RWPE1 (cell line): ENCODE data around the gene TACR2.

Experiments
- CTCF ChIA-PET: fragments of 350-600 bp; sonication (Branson Sonifier 250); formaldehyde crosslinking; extraction: SDS; loops from one replicate; lab custom pipeline; 2021; lab: Yijun Ruan, JAX
- POLR2A ChIA-PET: fragments of 400-600 bp; formaldehyde crosslinking; extraction: SDS; loops from one replicate; lab custom pipeline; 2020; ENCODE audit warnings: antibody characterized with exemption; ENCODE audit not compliant: low non-redundant PET; lab: Yijun Ruan, JAX
- DNase-seq: peaks from one replicate; pipeline ENCODE4 v3.0.0; 2012; ENCODE audit warnings: low spot score
- H3K27ac ChIP-seq: fragments of 450-650 bp; 2 replicates; pipeline ENCODE4 v1.5.1; 2017
- TF ChIP-seq, protein P1 (sequence below): fragments of 450-650 bp; conservative IDR thresholded peaks from 2 replicates; pipeline ENCODE4 v1.5.1; 2017; ENCODE audit warnings: low read depth, mild to moderate bottlenecking

The TACR2 gene

DNA sequence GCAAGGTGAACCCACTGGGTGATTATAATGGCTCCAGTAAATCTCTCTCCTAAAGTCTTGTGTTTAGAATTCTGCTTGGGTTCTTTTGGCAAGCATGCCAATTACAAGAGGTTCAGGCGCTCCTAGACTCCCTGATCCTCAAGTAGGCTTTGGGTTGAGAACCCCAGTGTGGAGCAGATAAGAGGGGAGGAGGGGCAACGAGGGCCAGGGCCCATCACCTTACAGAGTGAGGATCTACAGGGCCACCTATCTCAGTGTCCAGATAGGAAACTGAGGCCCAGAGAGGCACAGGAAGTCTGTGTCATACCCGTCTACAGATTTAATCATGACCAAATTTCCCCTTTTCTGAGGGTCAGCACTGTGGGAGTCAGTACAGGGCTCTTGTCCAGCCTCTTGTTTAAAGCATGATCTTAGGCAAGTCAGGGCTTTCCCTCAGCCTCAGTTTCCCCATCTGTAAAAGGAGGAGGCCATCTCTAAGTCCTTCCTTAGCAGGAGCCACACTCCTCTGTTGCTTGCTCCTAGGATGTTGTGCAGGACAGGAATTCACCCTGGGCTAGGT, 4.4 kb downstream of the TACR2 start:
- POLR2A ChIA-PET, result no interaction called here
- H3K27ac ChIP-seq, result no peak overlapping the region
- no peak for DNase-seq
- CTCF ChIA-PET, result interaction anchor here (0.7 to 1.2 kb wide), 2 partner anchors 95 to 264 kb away, joined by 3 read pairs; no protein-coding TSS in a partner anchor
- TF ChIP-seq, protein P1, sequence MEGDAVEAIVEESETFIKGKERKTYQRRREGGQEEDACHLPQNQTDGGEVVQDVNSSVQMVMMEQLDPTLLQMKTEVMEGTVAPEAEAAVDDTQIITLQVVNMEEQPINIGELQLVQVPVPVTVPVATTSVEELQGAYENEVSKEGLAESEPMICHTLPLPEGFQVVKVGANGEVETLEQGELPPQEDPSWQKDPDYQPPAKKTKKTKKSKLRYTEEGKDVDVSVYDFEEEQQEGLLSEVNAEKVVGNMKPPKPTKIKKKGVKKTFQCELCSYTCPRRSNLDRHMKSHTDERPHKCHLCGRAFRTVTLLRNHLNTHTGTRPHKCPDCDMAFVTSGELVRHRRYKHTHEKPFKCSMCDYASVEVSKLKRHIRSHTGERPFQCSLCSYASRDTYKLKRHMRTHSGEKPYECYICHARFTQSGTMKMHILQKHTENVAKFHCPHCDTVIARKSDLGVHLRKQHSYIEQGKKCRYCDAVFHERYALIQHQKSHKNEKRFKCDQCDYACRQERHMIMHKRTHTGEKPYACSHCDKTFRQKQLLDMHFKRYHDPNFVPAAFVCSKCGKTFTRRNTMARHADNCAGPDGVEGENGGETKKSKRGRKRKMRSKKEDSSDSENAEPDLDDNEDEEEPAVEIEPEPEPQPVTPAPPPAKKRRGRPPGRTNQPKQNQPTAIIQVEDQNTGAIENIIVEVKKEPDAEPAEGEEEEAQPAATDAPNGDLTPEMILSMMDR, result no peak

DNA sequence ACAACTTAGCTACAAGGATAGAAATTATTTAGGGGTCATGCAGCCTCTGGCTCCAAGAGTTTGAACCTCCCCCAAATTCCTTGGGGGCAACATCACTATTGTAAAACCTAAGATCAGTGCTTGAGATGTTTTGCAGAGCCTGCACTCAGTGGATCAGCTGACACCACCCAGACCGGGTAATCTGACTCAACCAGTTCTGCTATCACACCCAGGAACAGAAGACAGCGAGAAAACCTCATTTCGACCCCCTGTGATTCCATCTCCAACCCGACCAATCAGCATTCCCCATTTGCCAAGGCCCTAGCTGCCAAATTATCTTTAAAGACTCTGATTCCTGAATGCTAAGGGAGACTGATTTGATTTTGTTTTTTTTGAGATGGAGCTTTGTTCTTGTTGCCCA, 5.2 kb downstream of the TACR2 start:
- TF ChIP-seq, protein P1, result no peak
- H3K27ac ChIP-seq, result no peak overlapping the region
- ChIA-PET POLR2A (interaction anchor here (0.6 kb wide), 1 partner anchor 1233 kb away, joined by 3 read pairs; no protein-coding TSS in a partner anchor), CTCF (interaction anchor here (0.6 to 1.5 kb wide), 4 partner anchors 38 to 246 kb away, joined by 3 to 8 read pairs (median 3); no protein-coding TSS in a partner anchor)
- no peak for DNase-seq

DNA sequence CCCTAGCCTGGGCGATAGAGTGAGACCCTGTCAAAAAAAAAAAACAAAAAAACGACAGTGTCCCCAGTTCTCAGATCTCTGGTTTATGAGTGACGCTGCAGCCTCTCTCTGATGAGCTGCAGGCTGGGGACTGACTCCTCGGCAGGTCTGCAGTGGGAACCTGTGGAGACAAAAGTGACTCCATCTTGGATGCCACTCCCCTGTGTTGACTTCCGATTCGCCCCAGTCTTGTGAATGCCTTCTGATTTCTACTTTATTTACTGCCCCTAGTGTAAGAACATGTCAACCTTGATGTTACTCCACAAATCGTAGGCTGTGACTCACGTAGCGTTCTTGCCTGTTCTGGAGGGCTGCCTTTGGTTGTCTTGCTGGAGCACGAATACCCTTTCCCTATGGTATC, 6.2 kb downstream of the TACR2 start:
- ChIA-PET POLR2A (no interaction called here), CTCF (interaction anchor here (0.5 to 1.5 kb wide), 3 partner anchors 39 to 295 kb away, joined by 3 to 8 read pairs (median 5); no protein-coding TSS in a partner anchor)
- TF ChIP-seq, protein P1, result no peak
- no peak for DNase-seq
- H3K27ac ChIP-seq, result no peak overlapping the region

DNA sequence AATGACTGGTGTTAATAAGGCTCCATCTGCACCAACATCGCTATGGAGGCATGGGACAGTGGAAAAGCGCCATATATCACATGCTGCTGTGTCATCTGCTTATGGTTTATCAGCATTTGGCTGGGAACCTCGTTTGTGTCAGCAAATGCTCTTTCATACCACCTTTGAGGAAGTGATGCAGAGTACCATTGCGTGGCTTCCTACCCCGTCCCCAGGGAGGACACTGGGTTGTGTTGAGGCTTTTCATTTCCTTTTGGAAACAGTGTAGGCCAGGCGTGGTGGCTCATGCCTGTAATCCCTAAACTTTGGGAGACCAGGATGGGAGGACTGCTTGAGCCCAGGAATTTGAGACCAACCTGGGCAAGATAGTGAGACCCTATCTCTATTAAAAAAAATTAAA, 6.8 kb downstream of the TACR2 start:
- H3K27ac ChIP-seq, result no peak overlapping the region
- CTCF ChIA-PET, result no interaction called here
- no peak for DNase-seq
- TF ChIP-seq, protein P1, result no peak
- POLR2A ChIA-PET, result no interaction called here

DNA sequence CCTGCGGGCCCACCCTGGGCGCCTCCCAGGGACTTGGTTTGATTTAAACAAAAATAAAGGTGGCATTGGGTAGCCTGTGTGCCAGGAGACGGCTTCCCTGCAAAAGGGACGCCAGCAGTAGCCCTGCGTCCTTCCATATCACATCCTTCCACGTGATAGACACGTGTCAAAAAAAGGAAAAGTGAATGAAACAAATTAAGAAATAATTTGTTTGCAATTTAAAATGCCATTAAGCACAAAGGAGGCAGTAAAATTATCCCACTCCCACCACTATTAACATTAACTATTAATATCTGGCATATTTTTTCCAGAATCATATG, 7.6 kb downstream of the TACR2 start:
- CTCF ChIA-PET, result interaction anchor here (1.0 to 1.2 kb wide), 4 partner anchors 17 to 404 kb away, joined by 4 to 6 read pairs (median 4); no protein-coding TSS in a partner anchor
- DNase-seq, result no peak
- TF ChIP-seq, protein P1, result no peak
- POLR2A ChIA-PET, result no interaction called here
- H3K27ac ChIP-seq, result peak overlapping the region; percentile 78

DNA sequence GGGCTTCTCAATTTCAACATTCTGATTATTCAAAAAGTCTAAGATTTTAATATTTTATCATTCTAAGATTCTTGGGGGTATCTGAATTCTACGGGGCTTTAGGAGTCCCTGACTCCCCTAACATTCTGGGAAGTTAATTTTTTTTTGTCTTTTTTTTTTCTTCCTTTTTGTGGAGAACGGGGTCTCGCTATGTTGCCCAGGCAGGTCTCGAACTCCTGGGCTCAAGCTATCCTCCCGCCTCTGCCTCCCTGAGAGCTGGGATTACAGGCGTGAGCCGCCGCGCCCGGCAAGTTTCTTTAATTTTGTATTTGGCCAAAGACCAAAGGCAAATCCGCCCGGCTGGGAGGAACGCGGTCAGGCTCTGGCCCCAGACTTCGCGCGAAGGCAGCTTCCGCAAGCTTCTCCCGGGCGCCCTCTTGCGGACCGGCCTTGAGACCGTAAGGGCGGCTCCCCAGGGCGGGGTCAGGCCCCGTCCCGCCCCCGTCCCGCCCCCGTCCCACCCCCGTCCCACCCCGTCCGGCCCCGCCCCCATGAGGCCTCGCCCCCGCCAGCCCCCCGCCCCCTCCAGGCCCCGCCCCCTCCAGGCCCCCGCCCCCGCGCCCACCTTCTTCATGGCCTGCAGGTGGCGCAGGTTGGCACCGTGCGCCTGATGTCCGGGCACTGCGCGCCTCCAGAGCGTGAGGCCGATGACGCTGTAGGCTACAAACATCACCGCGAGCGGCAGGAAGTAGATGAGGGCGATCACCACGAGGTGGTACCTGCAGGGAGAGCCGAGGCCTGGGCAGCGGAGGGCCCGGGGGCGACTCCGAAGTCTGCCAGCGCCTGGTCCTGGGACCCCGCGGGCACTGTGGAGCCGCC, 8.2 kb downstream of the TACR2 start:
- POLR2A ChIA-PET, result interaction anchor here (0.6 kb wide), 1 partner anchor 32 kb away, joined by 3 read pairs; no protein-coding TSS in a partner anchor
- TF ChIP-seq, protein P1, result peak; percentile 79
- peak; percentile 97 for DNase-seq
- peak overlapping the region; percentile 78 for H3K27ac ChIP-seq
- CTCF ChIA-PET, result interaction anchor here (0.5 to 2.1 kb wide), 35 partner anchors 9 to 1180 kb away, joined by 3 to 26 read pairs (median 3); no protein-coding TSS in a partner anchor
